Gastrocnemius medialis (tissue), 4 donors: ENCODE measurements around the gene MPDU1. TPM values are rescaled to one million over a fixed set of nuclear protein-coding genes. Genes with fewer than 3 reads are reported as not detected.

Experiments
- ATAC-seq, 2 donors: fragments of 150-250 bp; one replicate each; pipeline ENCODE4 v1.9.1; 2016
- DNase-seq, 2 donors: peaks; one replicate each; pipeline ENCODE4 v3.0.0-alpha.2; 2019
- H3K27ac ChIP-seq, 4 donors: fragments of 200-600 bp; sonication (generic); 1 replicate in 1 of 4; 2 replicates in 3 of 4; pipeline ENCODE4 v1.5.1; 2016 to 2018; ENCODE audit warnings: mild to moderate bottlenecking in 2 of 4, moderate library complexity in 1 of 4
- H3K27me3 ChIP-seq, 3 donors: fragments of 200-600 bp; sonication (generic) in 2 of 3; 1 replicate in 1 of 3; 2 replicates in 2 of 3; pipeline versions ENCODE4 v1.5.1 to v1.6.0; 2016 to 2019; ENCODE audit warnings: mild to moderate bottlenecking in 1 of 3, moderate library complexity in 1 of 3
- H3K36me3 ChIP-seq, 2 donors: fragments of 200-600 bp; sonication (generic) in 1 of 2; one replicate each; pipeline ENCODE4 v1.5.1; 2017 to 2018
- H3K4me1 ChIP-seq, 2 donors: fragments of 200-600 bp; sonication (generic) in 1 of 2; one replicate each; pipeline ENCODE4 v1.5.1; 2016 to 2017; ENCODE audit warnings: mild to moderate bottlenecking in 2 of 2
- H3K4me3 ChIP-seq, 4 donors: fragments of 200-600 bp; sonication (generic) in 3 of 4; 1 replicate in 1 of 4; 2 replicates in 3 of 4; pipeline ENCODE4 v1.5.1; 2016 to 2019; ENCODE audit warnings: mild to moderate bottlenecking in 2 of 4
- H3K9me3 ChIP-seq, 3 donors: fragments of 200-600 bp; sonication (generic) in 2 of 3; 1 replicate in 1 of 3; 2 replicates in 2 of 3; pipeline ENCODE4 v1.5.1; 2016 to 2019
- CTCF ChIP-seq, 5 experiments: fragments of 450-650 bp in 3 of 5; fragments of 200-600 bp in 2 of 5; sonication (generic) in 2 of 5; IDR thresholded peaks in 4 of 5; conservative IDR thresholded peaks in 1 of 5; 1 replicate in 4 of 5; 2 replicates in 1 of 5; pipeline ENCODE4 v1.5.1; 2016 to 2019; ENCODE audit warnings: antibody characterized with exemption in 5 of 5, mild to moderate bottlenecking in 3 of 5, moderate library complexity in 3 of 5
- POLR2A ChIP-seq, 2 donors: fragments of 450-650 bp; IDR thresholded peaks; one replicate each; pipeline ENCODE4 v1.6.1; 2017; ENCODE audit warnings: antibody characterized with exemption in 2 of 2, mild to moderate bottlenecking in 2 of 2, moderate library complexity in 2 of 2
- in situ Hi-C, 4 donors: fragments of 200-750 bp; cut with MboI; loops; one replicate each; pipeline versions ENCODE4 v1.15.0 to v1.8.0; 2017; ENCODE audit warnings: low sequenced_read_pairs in 4 of 4
- intact Hi-C: fragments of 100-400 bp; cut with DNase I; formaldehyde crosslinking; loops from one replicate; pipeline ENCODE4 v1.15.1; 2023; ENCODE audit warnings: low total_unique reads
- total RNA-seq, 4 donors: library from RNA; depleted of rRNA; stranded (reverse); fragments of >200 nt; gene quantifications; one replicate each; pipeline versions ENCODE4 v1.1.0 to v1.2.3, GENCODE V29; 2016

MPDU1 gene
- total RNA-seq, 4 donors from 2014 or later, result 55.9 to 157 (median 101) TPM

- DNase-seq (no peak), ATAC-seq (no peak)
- no peaks in the 10 kb centered on the region for H3K9me3 ChIP-seq
- H3K36me3 ChIP-seq, result no peaks in the 10 kb centered on the region
- TF ChIP-seq CTCF (IDR thresholded peaks at IDR 0.05 in 4 of 5, conservative IDR thresholded peaks at IDR 0.05 in 1 of 5) (no peak), POLR2A (IDR thresholded peaks at IDR 0.05) (no peak)
- H3K4me1 ChIP-seq, result peaks cover 4 to 13% of the 10 kb centered on the region in 2 donors
- intact Hi-C loops, result no loop called here
- in situ Hi-C loops, result loop anchor here in 1 of 4 donors (25.0 kb wide), 1 partner anchor 183 kb away; the partner anchor contains the start of genes KCTD11 and TMEM95
- peak overlapping the region in 1 of 4 donors; percentile 43 for H3K27ac ChIP-seq
- no peaks in the 10 kb centered on the region for H3K27me3 ChIP-seq
- no peak overlapping the region for H3K4me3 ChIP-seq
Measured at GRCh38 chr17:7544911-7545310, 38.7 kb upstream of the MPDU1 start.

- TF ChIP-seq CTCF (IDR thresholded peaks at IDR 0.05 in 4 of 5, conservative IDR thresholded peaks at IDR 0.05 in 1 of 5) (peak in 2 of 5 experiments; percentile 17 to 39), POLR2A (IDR thresholded peaks at IDR 0.05) (peak in 1 of 2 donors; percentile 28)
- H3K4me3 ChIP-seq, result peak within 1 kb of the TSS; percentile 62 to 85 (median 66)
- ATAC-seq, result peak; percentile 68 to 71
- no peaks in the 10 kb centered on the region for H3K27me3 ChIP-seq
- H3K9me3 ChIP-seq, result no peaks in the 10 kb centered on the region
- H3K36me3 ChIP-seq, result no peaks in the 10 kb centered on the region
- peaks cover 4 to 13% of the 10 kb centered on the region in 2 donors for H3K4me1 ChIP-seq
- intact Hi-C loops, result no loop called here
- peak within 1 kb of the TSS; percentile 62 to 81 (median 76) for H3K27ac ChIP-seq
- in situ Hi-C loops, result loop anchor here in 1 of 4 donors (25.0 kb wide), 1 partner anchor 186 kb away; the partner anchor contains the start of genes KCTD11 and TMEM95
- DNase-seq, result peak; percentile 35 to 41
Measured at GRCh38 chr17:7548585-7549400, 34.9 kb upstream of the MPDU1 start, which contains the start of gene TNFSF12. TSS of gene TNFSF12 (plus strand) at chr17:7549058. CDS start at chr17:7549154, 96 bp downstream.

- Histone ChIP-seq H3K27me3 (no peaks in the 10 kb centered on the region), H3K4me1 (peaks cover 4 to 13% of the 10 kb centered on the region in 2 donors), H3K36me3 (no peaks in the 10 kb centered on the region), H3K27ac (peak overlapping the region; percentile 62 to 81 (median 76)), H3K4me3 (peak overlapping the region; percentile 62 to 85 (median 66)), H3K9me3 (no peaks in the 10 kb centered on the region)
- DNase-seq (no peak), ATAC-seq (peak; percentile 36 to 52)
- in situ Hi-C loops, result loop anchor here in 2 of 4 donors (10.0 to 25.0 kb wide), 3 partner anchors 45 to 187 kb away; partner anchors contain the start of genes CHRNB1 (in 1 of the 2), FGF11 (in 1 of the 2), KCTD11 (in 1 of the 2) and SPEM2 (in 1 of the 2)
- TF ChIP-seq POLR2A (IDR thresholded peaks at IDR 0.05) (no peak), CTCF (IDR thresholded peaks at IDR 0.05 in 4 of 5, conservative IDR thresholded peaks at IDR 0.05 in 1 of 5) (peak in 1 of 5 experiments; percentile 1)
- intact Hi-C loops, result no loop called here
Measured at GRCh38 chr17:7549401-7550055, 34.1 kb upstream of the MPDU1 start.

- intact Hi-C loops (no loop called here), in situ Hi-C loops (loop anchor here in 1 of 4 donors (10.0 to 25.0 kb wide), 2 partner anchors 46 to 113 kb away; partner anchors contain the start of genes CHRNB1, FGF11, SPEM2 and SPEM3)
- peak overlapping the region in 3 of 4 donors; percentile 62 to 81 (median 81) for H3K27ac ChIP-seq
- no peak for ATAC-seq
- no peaks in the 10 kb centered on the region for H3K27me3 ChIP-seq
- H3K36me3 ChIP-seq, result no peaks in the 10 kb centered on the region
- peaks cover 4 to 13% of the 10 kb centered on the region in 2 donors for H3K4me1 ChIP-seq
- no peaks in the 10 kb centered on the region for H3K9me3 ChIP-seq
- no peak for TF ChIP-seq CTCF (IDR thresholded peaks at IDR 0.05 in 4 of 5, conservative IDR thresholded peaks at IDR 0.05 in 1 of 5)
- TF ChIP-seq POLR2A (IDR thresholded peaks at IDR 0.05), result no peak
- no peak overlapping the region for H3K4me3 ChIP-seq
- DNase-seq, result no peak
Measured at GRCh38 chr17:7550344-7550743, 33.3 kb upstream of the MPDU1 start.
